B cell (primary cell): ENCODE measurements around the gene SLC6A12. TPM values are rescaled to one million over a fixed set of nuclear protein-coding genes. Genes with fewer than 3 reads are reported as not detected.

Experiments used
- ATAC-seq: fragments of 200-7000 bp; cut with Tn5 transposase; one replicate; pipeline ENCODE4 v1.10.0; 2021; ENCODE audit warnings: low read depth, mild to moderate bottlenecking, moderate number of reproducible peaks, moderate library complexity
- CTCF ChIA-PET: fragments of 350-600 bp; sonication (Branson Sonifier 250); formaldehyde crosslinking; loops from one replicate; lab custom pipeline; 2021; ENCODE audit warnings: antibody characterized with exemption, inconsistent platforms; lab: Charles Lee
- POLR2A ChIA-PET: fragments of 350-600 bp; sonication (Branson Sonifier 250); formaldehyde crosslinking; loops from one replicate; lab custom pipeline; 2021; ENCODE audit warnings: antibody characterized with exemption; lab: Charles Lee
- DNase-seq: peaks from one replicate; pipeline ENCODE4 v3.0.0; 2013
- H2AFZ ChIP-seq: 2 replicates; pipeline ENCODE4 v1.6.1; 2012; ENCODE audit warnings: mild to moderate bottlenecking, low read depth, low read length; ENCODE audit not compliant: insufficient read depth, poor library complexity, severe bottlenecking
- H3K27ac ChIP-seq, 2 donors: 1 replicate in 1 of 2; 2 replicates in 1 of 2; pipeline ENCODE4 v1.5.1; 2012 to 2013; ENCODE audit warnings: low read length in 2 of 2, mild to moderate bottlenecking in 2 of 2, moderate library complexity in 1 of 2
- H3K27me3 ChIP-seq, 4 experiments: fragments of 200-600 bp in 1 of 4; sonication (generic) in 1 of 4; replicated peaks in 1 of 4; 1 replicate in 2 of 4; 2 replicates in 2 of 4; pipeline versions ENCODE4 v1.6.1 to v1.7.0; 2013 to 2016; ENCODE audit warnings: low read length in 3 of 4, mild to moderate bottlenecking in 2 of 4, mixed read lengths in 1 of 4, moderate library complexity in 1 of 4; ENCODE audit not compliant: insufficient read depth in 4 of 4, control insufficient read depth in 3 of 4; ENCODE audit errors: control extremely low read depth in 1 of 4
- H3K36me3 ChIP-seq, 2 experiments: replicated peaks in 1 of 2; 1 replicate in 1 of 2; 2 replicates in 1 of 2; pipeline versions ENCODE4 v1.6.1 to v1.7.1; 2013; ENCODE audit warnings: low read length in 1 of 2; ENCODE audit not compliant: insufficient read depth in 2 of 2, control insufficient read depth in 1 of 2; ENCODE audit errors: control extremely low read depth in 1 of 2, extremely low read depth in 1 of 2
- H3K4me1 ChIP-seq, 2 donors: fragments of 200-600 bp in 1 of 2; sonication (generic) in 1 of 2; 1 replicate in 1 of 2; 2 replicates in 1 of 2; pipeline versions ENCODE4 v1.5.1 to v1.6.1; 2013 to 2017; ENCODE audit warnings: low read length in 2 of 2; ENCODE audit not compliant: control insufficient read depth in 2 of 2, insufficient read depth in 2 of 2
- H3K4me2 ChIP-seq: replicated peaks from 2 replicates; pipeline ENCODE3; 2012; ENCODE audit warnings: mild to moderate bottlenecking, low read depth, low read length; ENCODE audit not compliant: poor library complexity, severe bottlenecking
- H3K4me3 ChIP-seq, 5 experiments: fragments of 200-600 bp in 1 of 5; sonication (generic) in 1 of 5; 1 replicate in 3 of 5; 2 replicates in 2 of 5; pipeline versions ENCODE4 v1.5.1 to v1.7.0; 2011 to 2016; ENCODE audit warnings: low read length in 4 of 5, mild to moderate bottlenecking in 4 of 5, low read depth in 2 of 5, control low read depth in 1 of 5, moderate library complexity in 1 of 5; ENCODE audit not compliant: insufficient read depth in 1 of 5; ENCODE audit errors: control extremely low read depth in 1 of 5, extremely low read depth in 1 of 5
- H3K79me2 ChIP-seq: fragments of 200-600 bp; sonication (generic); one replicate; pipeline ENCODE4 v1.6.0; 2016; ENCODE audit warnings: low read length; ENCODE audit not compliant: control insufficient read depth, insufficient read depth
- H3K9ac ChIP-seq: fragments of 200-600 bp; sonication (generic); 2 replicates; pipeline ENCODE4 v1.6.1; 2017; ENCODE audit warnings: mild to moderate bottlenecking, low read length, moderate library complexity
- H3K9me3 ChIP-seq, 3 donors: one replicate each; pipeline versions ENCODE4 v1.6.1 to v1.7.1; 2013; ENCODE audit warnings: low read length in 2 of 3; ENCODE audit not compliant: control insufficient read depth in 2 of 3, insufficient read depth in 1 of 3; ENCODE audit errors: control extremely low read depth in 1 of 3
- H4K20me1 ChIP-seq: 2 replicates; pipeline ENCODE4 v1.6.0; 2012; ENCODE audit warnings: mild to moderate bottlenecking, low read length; ENCODE audit not compliant: insufficient read depth, control insufficient read depth, poor library complexity, severe bottlenecking
- H3K27ac Mint-ChIP-seq: one replicate; pipeline ENCODE4 v1.8.0; 2021; ENCODE audit warnings: mixed read lengths
- H3K27me3 Mint-ChIP-seq: one replicate; pipeline ENCODE4 v1.8.0; 2021; ENCODE audit warnings: mixed read lengths
- H3K4me1 Mint-ChIP-seq: one replicate; pipeline ENCODE4 v1.8.0; 2021; ENCODE audit warnings: mixed read lengths
- H3K4me3 Mint-ChIP-seq: one replicate; pipeline ENCODE4 v1.8.0; 2021; ENCODE audit warnings: mixed read lengths
- H3K9me3 Mint-ChIP-seq: one replicate; pipeline ENCODE4 v1.8.0; 2022; ENCODE audit warnings: mixed read lengths; ENCODE audit not compliant: insufficient read depth
- CTCF ChIP-seq: fragments of 200-600 bp; IDR thresholded peaks from one replicate; pipeline ENCODE4 v1.8.0; 2022; ENCODE audit warnings: antibody characterized with exemption, mild to moderate bottlenecking
- EZH2 ChIP-seq: IDR thresholded peaks from 2 replicates; pipeline ENCODE4 v1.6.1; 2012; ENCODE audit warnings: borderline replicate concordance, low read depth, mild to moderate bottlenecking, moderate library complexity, low read length; ENCODE audit not compliant: insufficient read depth, poor library complexity, severe bottlenecking
- WGBS: methylation state at CpG from one replicate; pipeline ENCODE4 v1.1.5; 2013; ENCODE audit warnings: missing lambda C conversion rate; ENCODE audit not compliant: insufficient coverage; 5-methylcytosine and 5-hydroxymethylcytosine counted together
- intact Hi-C: fragments of 100-400 bp; cut with micrococcal nuclease; formaldehyde crosslinking; loops from one replicate; pipeline ENCODE4 v1.10.0; 2022
- polyA plus RNA-seq: library from polyadenylated mRNA; depleted of rRNA; stranded (reverse); fragments of >200 nt; gene quantifications from 2 replicates; pipeline ENCODE4 v1.2.3, GENCODE V29; 2012
- total RNA-seq, 2 donors: library from RNA; stranded (reverse); fragments of 120-200 nt in 1 of 2; gene quantifications; 1 replicate in 1 of 2; 2 replicates in 1 of 2; pipeline versions ENCODE4 v1.2.3 to v1.2.4, GENCODE V29; 2013 to 2022

The SLC6A12 gene
- total and polyA plus RNA-seq, 2 donors (not counting 1 experiment from before 2014, with no cell fraction given) = 0.06 TPM; not detected in 1

- Mint-ChIP-seq H3K4me3 (no peak overlapping the region), H3K27ac (no peak overlapping the region), H3K9me3 (peaks cover 9% of the 10 kb centered on the region), H3K27me3 (peaks cover 35% of the 10 kb centered on the region), H3K4me1 (no peaks in the 10 kb centered on the region)
- H3K4me3 ChIP-seq = no peak overlapping the region
- ChIA-PET CTCF (no interaction called here), POLR2A (no interaction called here)
- ATAC-seq (no peak), DNase-seq (no peak)
- H3K9me3 ChIP-seq = peaks cover 0 to 26% (median 3%) of the 10 kb centered on the region in 3 donors
- no peaks in the 10 kb centered on the region for H3K79me2 ChIP-seq
- no peaks in the 10 kb centered on the region for H3K36me3 ChIP-seq
- intact Hi-C loops = no loop called here
- H2AFZ ChIP-seq = no peak overlapping the region
- H3K27ac ChIP-seq = no peak overlapping the region
- 83% methylated on average over 17 of the region's 19 CpGs for WGBS
- no peak overlapping the region for H3K4me2 ChIP-seq
- H4K20me1 ChIP-seq = no peaks in the 10 kb centered on the region
- no peaks in the 10 kb centered on the region for H3K4me1 ChIP-seq
- peaks cover 0 to 5% (median 0%) of the 10 kb centered on the region in 4 experiments for H3K27me3 ChIP-seq
- TF ChIP-seq CTCF (no peak), EZH2 (no peak)
- H3K9ac ChIP-seq = no peak overlapping the region
Observed at GRCh38 chr12:238736-239398, 24.9 kb upstream of the SLC6A12 start.

DNA sequence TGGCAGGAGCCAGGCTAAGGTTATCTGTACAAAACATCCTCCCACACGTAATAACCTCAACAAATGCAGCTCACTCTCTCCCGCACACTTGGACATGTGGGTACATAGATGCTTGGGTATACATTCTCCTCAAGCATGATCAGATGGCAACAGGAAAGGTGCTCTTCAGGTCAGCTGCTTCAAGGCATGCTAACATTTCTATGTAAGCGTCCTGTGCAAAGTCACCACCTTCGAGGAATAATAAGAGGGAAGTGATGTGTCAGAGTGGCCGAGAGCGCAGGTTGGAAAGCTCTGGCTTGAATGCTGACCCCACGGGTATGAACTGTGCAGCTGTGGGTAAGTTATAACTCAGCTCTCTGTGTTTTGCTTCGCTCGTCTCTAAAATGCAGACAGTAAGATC is 24.2 kb upstream of the SLC6A12 start:
- peaks cover 29% of the 10 kb centered on the region for H3K27me3 Mint-ChIP-seq
- Histone ChIP-seq H3K27ac (no peak overlapping the region), H3K4me3 (no peak overlapping the region), H3K4me1 (no peaks in the 10 kb centered on the region), H3K4me2 (no peak overlapping the region), H4K20me1 (no peaks in the 10 kb centered on the region), H3K79me2 (no peaks in the 10 kb centered on the region), H2AFZ (no peak overlapping the region), H3K36me3 (no peaks in the 10 kb centered on the region), H3K27me3 (no peaks in the 10 kb centered on the region), H3K9me3 (peaks cover 0 to 26% (median 3%) of the 10 kb centered on the region in 3 donors), H3K9ac (no peak overlapping the region)
- H3K4me1 Mint-ChIP-seq = no peaks in the 10 kb centered on the region
- ATAC-seq (no peak), DNase-seq (no peak)
- 96% methylated on average over 7 of the region's 9 CpGs for WGBS
- no peak overlapping the region for H3K4me3 Mint-ChIP-seq
- TF ChIP-seq CTCF (no peak), EZH2 (no peak)
- H3K9me3 Mint-ChIP-seq = peaks cover 9% of the 10 kb centered on the region
- POLR2A ChIA-PET = no interaction called here
- CTCF ChIA-PET = no interaction called here
- H3K27ac Mint-ChIP-seq = no peak overlapping the region
- intact Hi-C loops = no loop called here
